A673 (cell line): ENCODE results near the gene OTOG. TPM values are rescaled to one million over a fixed set of nuclear protein-coding genes. Genes with fewer than 3 reads are reported as not detected.

ENCODE experiments used
- BruUV-seq: library from RNA; stranded (reverse); fragments of 400-500 nt; replicated peaks from 2 replicates; lab custom pipeline; 2021; lab: Mats Ljungman, UMichigan
- CTCF ChIA-PET: fragments of 300-600 bp; sonication (Branson Sonifier 250); formaldehyde crosslinking; loops from one replicate; lab custom pipeline; 2022; ENCODE audit warnings: antibody characterized with exemption; lab: Charles Lee
- POLR2A ChIA-PET: fragments of 300-600 bp; sonication (Branson Sonifier 250); formaldehyde crosslinking; loops from one replicate; lab custom pipeline; 2022; ENCODE audit warnings: antibody characterized with exemption; ENCODE audit not compliant: low non-redundant PET; lab: Charles Lee
- DNase-seq: peaks from one replicate; pipeline ENCODE4 v3.0.0-alpha.2; 2015; ENCODE audit warnings: low spot score
- H3K27ac ChIP-seq: fragments of 200-600 bp; sonication (generic); 2 replicates; pipeline ENCODE4 v1.5.1; 2016; ENCODE audit warnings: mixed run types, low read depth, mild to moderate bottlenecking, mixed read lengths, antibody characterized with exemption, low read length; ENCODE audit not compliant: poor library complexity, severe bottlenecking
- H3K27me3 ChIP-seq: fragments of 200-600 bp; sonication (generic); replicated peaks from 2 replicates; pipeline ENCODE4 v1.6.1; 2017; ENCODE audit warnings: mixed run types, low read depth, mild to moderate bottlenecking, mixed read lengths, antibody characterized with exemption, low read length; ENCODE audit not compliant: insufficient read depth, poor library complexity
- H3K36me3 ChIP-seq: fragments of 200-600 bp; sonication (generic); 2 replicates; pipeline ENCODE4 v1.6.1; 2016; ENCODE audit warnings: mixed run types, mild to moderate bottlenecking, mixed read lengths, antibody characterized with exemption, low read length; ENCODE audit not compliant: insufficient read depth, poor library complexity, severe bottlenecking
- H3K4me1 ChIP-seq: fragments of 200-600 bp; sonication (generic); 2 replicates; pipeline ENCODE4 v1.6.1; 2017; ENCODE audit warnings: mixed run types, mild to moderate bottlenecking, mixed read lengths, antibody characterized with exemption, low read length; ENCODE audit not compliant: insufficient read depth, poor library complexity, severe bottlenecking
- H3K4me3 ChIP-seq: fragments of 200-600 bp; sonication (generic); 2 replicates; pipeline ENCODE4 v1.5.1; 2016; ENCODE audit warnings: low read depth, mixed run types, mild to moderate bottlenecking, mixed read lengths, low read length; ENCODE audit not compliant: poor library complexity, severe bottlenecking
- H3K9me3 ChIP-seq: fragments of 200-600 bp; sonication (generic); 2 replicates; pipeline ENCODE4 v1.6.1; 2016; ENCODE audit warnings: mixed run types, low read depth, mild to moderate bottlenecking, mixed read lengths, antibody characterized with exemption, low read length; ENCODE audit not compliant: poor library complexity, severe bottlenecking
- CTCF ChIP-seq: fragments of 300-800, 200-600 bp; sonication (generic); conservative IDR thresholded peaks from 2 replicates; pipeline ENCODE4 v1.5.1; 2017; ENCODE audit warnings: low read depth, mild to moderate bottlenecking, antibody characterized with exemption, low read length, moderate library complexity, mixed read lengths
- EZH2 ChIP-seq: fragments of 200-600 bp; sonication (generic); IDR thresholded peaks from 2 replicates; pipeline ENCODE4 v1.6.1; 2017; ENCODE audit warnings: borderline replicate concordance, low read depth, mild to moderate bottlenecking, mixed read lengths, antibody characterized with exemption, low read length; ENCODE audit not compliant: poor library complexity, severe bottlenecking
- intact Hi-C: fragments of 100-400 bp; cut with micrococcal nuclease; formaldehyde crosslinking; loops from one replicate; pipeline ENCODE4 v1.10.0; 2022; ENCODE audit not compliant: unreplicated experiment
- total RNA-seq: library from RNA; stranded (reverse); gene quantifications from 2 replicates; pipeline ENCODE4 v1.2.3, GENCODE V29; 2021

The OTOG gene
- total RNA-seq, 1 experiment from 2014 or later: not detected

- intact Hi-C loops: no loop called here
- Histone ChIP-seq H3K27ac (no peak overlapping the region), H3K4me1 (peaks cover 25% of the 10 kb centered on the region), H3K9me3 (peaks cover 9% of the 10 kb centered on the region), H3K27me3 (no peaks in the 10 kb centered on the region), H3K36me3 (no peaks in the 10 kb centered on the region), H3K4me3 (no peak overlapping the region)
- TF ChIP-seq EZH2 (no peak), CTCF (no peak)
- no TSS peak for BruUV-seq
- POLR2A ChIA-PET: no interaction called here
- DNase-seq: no peak
- CTCF ChIA-PET: no interaction called here
Measured at GRCh38 chr11:17651681-17652080, 104.6 kb downstream of the OTOG start.

GRCh38 chr11:17652556-17652955 lies 105.5 kb downstream of the OTOG start:
- CTCF ChIA-PET: no interaction called here
- peaks cover 4% of the 10 kb centered on the region for H3K27me3 ChIP-seq
- no peak for DNase-seq
- no TSS peak for BruUV-seq
- POLR2A ChIA-PET: no interaction called here
- H3K27ac ChIP-seq: no peak overlapping the region
- TF ChIP-seq CTCF: no peak
- TF ChIP-seq EZH2: no peak
- no peak overlapping the region for H3K4me3 ChIP-seq
- intact Hi-C loops: no loop called here
- H3K9me3 ChIP-seq: peaks cover 9% of the 10 kb centered on the region
- H3K36me3 ChIP-seq: no peaks in the 10 kb centered on the region
- peaks cover 25% of the 10 kb centered on the region for H3K4me1 ChIP-seq

- no TSS peak for BruUV-seq
- no peak overlapping the region for H3K4me3 ChIP-seq
- H3K36me3 ChIP-seq: no peaks in the 10 kb centered on the region
- no peak for DNase-seq
- POLR2A ChIA-PET: no interaction called here
- H3K27ac ChIP-seq: no peak overlapping the region
- H3K9me3 ChIP-seq: peaks cover 9% of the 10 kb centered on the region
- intact Hi-C loops: no loop called here
- peaks cover 4% of the 10 kb centered on the region for H3K27me3 ChIP-seq
- no peak for TF ChIP-seq EZH2
- no peak for TF ChIP-seq CTCF
- CTCF ChIA-PET: no interaction called here
- peaks cover 25% of the 10 kb centered on the region for H3K4me1 ChIP-seq
Measured at GRCh38 chr11:17653611-17654010, 106.6 kb downstream of the OTOG start.
